A549 treated with ZK216348 at 1 μM for 4 hours (cell line): ENCODE measurements around the gene OR9G1. TPM values are rescaled to one million over a fixed set of nuclear protein-coding genes. Genes with fewer than 3 reads are reported as not detected.

Experiments used
- total RNA-seq: library from RNA; stranded (reverse); fragments of 200-300 nt; extraction: Qiagen RNA extraction; gene quantifications from 5 replicates; pipeline ENCODE4 v1.2.3, GENCODE V29; 2022; ENCODE audit warnings: low read depth

OR9G1 gene, protein sequence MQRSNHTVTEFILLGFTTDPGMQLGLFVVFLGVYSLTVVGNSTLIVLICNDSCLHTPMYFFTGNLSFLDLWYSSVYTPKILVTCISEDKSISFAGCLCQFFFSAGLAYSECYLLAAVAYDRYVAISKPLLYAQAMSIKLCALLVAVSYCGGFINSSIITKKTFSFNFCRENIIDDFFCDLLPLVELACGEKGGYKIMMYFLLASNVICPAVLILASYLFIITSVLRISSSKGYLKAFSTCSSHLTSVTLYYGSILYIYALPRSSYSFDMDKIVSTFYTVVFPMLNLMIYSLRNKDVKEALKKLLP
- not detected in 5 replicates for total RNA-seq

DNA sequence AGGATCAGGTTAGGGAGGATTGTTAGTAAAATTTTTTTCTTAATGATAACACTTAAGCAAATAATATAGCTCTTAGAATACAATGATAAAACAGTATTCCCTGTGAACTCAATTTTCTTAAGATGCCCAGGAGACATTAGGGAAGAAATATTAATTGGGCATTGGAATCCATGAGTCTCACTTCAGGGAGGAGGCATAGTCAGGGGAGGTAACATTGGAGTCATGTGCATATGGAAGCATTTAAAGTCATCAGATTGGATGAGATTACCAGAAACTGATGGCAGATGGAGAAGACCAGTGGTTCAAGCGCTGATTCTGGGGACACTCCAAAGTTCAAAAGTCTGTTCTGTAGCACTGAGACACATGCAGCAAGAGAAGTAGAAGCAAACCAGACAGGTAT is at the start of gene OR9G1:
OR9G1 (plus strand) TSS at position 301 of the 400 bp plus-strand sequence. CDS start 1,293 bp downstream, outside the sequence.

DNA sequence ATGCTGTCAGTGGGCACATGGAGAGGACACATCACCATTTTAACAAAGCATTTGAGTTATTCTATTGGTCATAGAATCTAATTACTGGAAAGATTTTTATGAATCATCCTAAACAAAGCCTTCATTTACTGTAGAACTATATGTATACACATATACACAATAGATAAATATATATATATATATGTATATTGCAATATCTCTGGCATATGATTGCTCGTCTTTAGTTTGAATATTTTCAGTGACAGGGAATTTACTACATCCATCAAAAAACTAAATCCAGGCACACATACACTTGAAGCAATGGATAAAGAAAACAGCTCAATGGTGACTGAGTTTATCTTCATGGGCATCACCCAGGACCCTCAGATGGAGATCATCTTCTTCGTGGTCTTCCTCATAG is 35.5 kb upstream of the OR9G1 start, which contains the start of gene OR5AR1:
OR5AR1 (plus strand) TSS at position 301 of the 400 bp plus-strand sequence; CDS start at position 301, 0 bp downstream.

DNA sequence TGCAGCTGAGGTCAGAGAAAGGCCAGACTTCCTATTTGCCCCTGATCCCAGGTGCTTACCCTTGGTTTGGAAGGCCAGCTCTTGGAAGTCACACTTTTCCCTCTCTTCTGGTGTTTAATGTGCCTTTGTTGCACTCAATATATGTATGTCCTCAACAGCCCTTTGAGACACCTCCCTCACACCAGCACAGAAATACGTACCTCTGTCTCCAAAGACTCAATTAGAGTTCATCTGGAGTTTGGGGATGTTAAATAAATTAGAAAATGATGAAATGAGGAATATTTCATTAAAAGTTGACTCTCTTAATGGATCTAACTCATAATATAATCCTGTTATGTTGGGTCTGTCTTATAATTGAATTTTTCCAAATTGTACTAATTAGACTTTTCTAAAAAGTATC is 49.7 kb downstream of the OR9G1 start, which contains the start of gene OR9G4:
OR9G4 (minus strand) TSS at position 101 of the 400 bp plus-strand sequence. CDS start 4,931 bp downstream, outside the sequence.

Other genes starting within 250 kb of the OR9G1 start
- not detected in 5 replicates for gene OR5M3, start 225.7 kb upstream of the OR9G1 start, total RNA-seq
- gene OR5M8, start 207.7 kb upstream of the OR9G1 start, total RNA-seq: not detected in 5 replicates
- gene OR5M11, start 155.8 kb upstream of the OR9G1 start, total RNA-seq: not detected in 5 replicates
- gene OR5M10, start 121.4 kb upstream of the OR9G1 start, total RNA-seq: not detected in 5 replicates
- not detected in 5 replicates for gene OR5M1, start 84.2 kb upstream of the OR9G1 start, total RNA-seq
- not detected in 5 replicates for gene OR5AP2, start 56.7 kb upstream of the OR9G1 start, total RNA-seq
- not detected in 5 replicates for gene OR5AR1, start 35.4 kb upstream of the OR9G1 start, total RNA-seq
- not detected in 5 replicates for gene OR9G4, start 49.6 kb downstream of the OR9G1 start, total RNA-seq